OCI-LY1 (cell line): ENCODE results near the gene RCVRN.

Experiments
- H2AFZ ChIP-seq: fragments of 200-600 bp; sonication (generic), shearing (Covaris generic); 2 replicates; pipeline ENCODE4 v1.6.0; 2014; ENCODE audit warnings: antibody characterized with exemption, mild to moderate bottlenecking, low read length
- H3F3A ChIP-seq: fragments of 200-600 bp; sonication (generic), shearing (Covaris generic); 2 replicates; pipeline ENCODE4 v1.6.0; 2014; ENCODE audit warnings: mild to moderate bottlenecking, antibody characterized with exemption, low read length, moderate library complexity; ENCODE audit not compliant: insufficient read depth
- H3K27ac ChIP-seq: fragments of 200-600 bp; sonication (generic); 2 replicates; pipeline ENCODE4 v1.5.1; 2014; ENCODE audit warnings: low read length, mixed run types, mild to moderate bottlenecking, low read depth; ENCODE audit not compliant: poor library complexity, severe bottlenecking
- H3K27me3 ChIP-seq: fragments of 200-600 bp; sonication (generic); 2 replicates; pipeline ENCODE4 v1.6.0; 2014; ENCODE audit warnings: antibody characterized with exemption, mild to moderate bottlenecking, low read length, moderate library complexity; ENCODE audit not compliant: insufficient read depth
- H3K36me3 ChIP-seq: fragments of 200-600 bp; sonication (generic); 2 replicates; pipeline ENCODE4 v1.6.1; 2014; ENCODE audit warnings: mild to moderate bottlenecking, antibody characterized with exemption, low read length, moderate library complexity, mixed read lengths; ENCODE audit not compliant: insufficient read depth
- H3K4me1 ChIP-seq: fragments of 200-600 bp; sonication (generic); 2 replicates; pipeline ENCODE4 v1.5.1; 2014; ENCODE audit warnings: mild to moderate bottlenecking, low read length, moderate library complexity; ENCODE audit not compliant: insufficient read depth, severe bottlenecking
- H3K4me2 ChIP-seq: fragments of 200-600 bp; sonication (generic), shearing (Covaris generic); 2 replicates; pipeline ENCODE4 v1.6.1; 2014; ENCODE audit warnings: low read length
- H3K4me3 ChIP-seq: fragments of 200-600 bp; sonication (generic); 2 replicates; pipeline ENCODE4 v1.5.1; 2014; ENCODE audit warnings: low read length, low read depth, mild to moderate bottlenecking, mixed read lengths; ENCODE audit not compliant: poor library complexity, severe bottlenecking
- H3K79me2 ChIP-seq: fragments of 200-600 bp; shearing (Covaris generic); 2 replicates; pipeline ENCODE4 v1.6.1; 2016; ENCODE audit warnings: mixed run types, low read length, mixed read lengths; ENCODE audit not compliant: insufficient read depth
- H3K9ac ChIP-seq: fragments of 200-600 bp; sonication (generic), shearing (Covaris generic); 2 replicates; pipeline ENCODE4 v1.6.1; 2014; ENCODE audit warnings: mild to moderate bottlenecking, low read length, mixed read lengths
- H3K9me2 ChIP-seq: fragments of 200-600 bp; sonication (generic), shearing (Covaris generic); 2 replicates; pipeline ENCODE4 v1.6.1; 2014; ENCODE audit warnings: low read depth, mild to moderate bottlenecking, low read length, mixed read lengths
- H3K9me3 ChIP-seq: fragments of 200-600 bp; shearing (Covaris generic); 2 replicates; pipeline ENCODE4 v1.6.1; 2014; ENCODE audit warnings: low read length, mixed read lengths
- H4K20me1 ChIP-seq: fragments of 200-600 bp; sonication (generic), shearing (Covaris generic); 2 replicates; pipeline ENCODE4 v1.6.0; 2016; ENCODE audit warnings: mild to moderate bottlenecking, low read length; ENCODE audit not compliant: insufficient read depth
- CTCF ChIP-seq: fragments of 200-600 bp; sonication (generic), shearing (Covaris generic); IDR thresholded peaks from 2 replicates; pipeline ENCODE4 v1.5.1; 2017; ENCODE audit warnings: mild to moderate bottlenecking, antibody characterized with exemption, low read length, moderate library complexity, mixed read lengths
- EZH2 ChIP-seq: fragments of 200-600 bp; sonication (generic), shearing (Covaris generic); IDR thresholded peaks from 2 replicates; pipeline ENCODE4 v1.8.0; 2017; ENCODE audit warnings: borderline replicate concordance, mixed run types, mild to moderate bottlenecking, antibody characterized with exemption, low read length, moderate library complexity, mixed read lengths

RCVRN gene

GRCh38 chr17:9897372-9897968 is 7.6 kb downstream of the RCVRN start:
- no peaks in the 10 kb centered on the region for H3K9me3 ChIP-seq
- H3K4me1 ChIP-seq: no peaks in the 10 kb centered on the region
- no peaks in the 10 kb centered on the region for H4K20me1 ChIP-seq
- no peak overlapping the region for H3K27ac ChIP-seq
- H3K27me3 ChIP-seq: no peaks in the 10 kb centered on the region; the same call in 1 of the 2 replicates
- H3K9ac ChIP-seq: no peak overlapping the region
- no peak overlapping the region for H3K4me3 ChIP-seq
- no peak for TF ChIP-seq CTCF
- no peak for TF ChIP-seq EZH2
- no peaks in the 10 kb centered on the region for H3K36me3 ChIP-seq
- H3K9me2 ChIP-seq: no peaks in the 10 kb centered on the region
- no peaks in the 10 kb centered on the region for H3F3A ChIP-seq
- no peak overlapping the region for H3K4me2 ChIP-seq
- no peaks in the 10 kb centered on the region for H3K79me2 ChIP-seq
- no peak overlapping the region for H2AFZ ChIP-seq

GRCh38 chr17:9895923-9896322 is 9.1 kb downstream of the RCVRN start:
- Histone ChIP-seq H3K9ac (no peak overlapping the region), H3K4me2 (no peak overlapping the region), H2AFZ (no peak overlapping the region), H4K20me1 (no peaks in the 10 kb centered on the region), H3K4me1 (no peaks in the 10 kb centered on the region), H3K9me2 (no peaks in the 10 kb centered on the region), H3K79me2 (no peaks in the 10 kb centered on the region), H3K4me3 (no peak overlapping the region), H3K36me3 (no peaks in the 10 kb centered on the region), H3K9me3 (no peaks in the 10 kb centered on the region), H3K27ac (no peak overlapping the region), H3F3A (no peaks in the 10 kb centered on the region), H3K27me3 (no peaks in the 10 kb centered on the region; the same call in 1 of the 2 replicates)
- no peak for TF ChIP-seq EZH2
- no peak for TF ChIP-seq CTCF

GRCh38 chr17:9894231-9894630 is 10.8 kb downstream of the RCVRN start:
- H4K20me1 ChIP-seq: no peaks in the 10 kb centered on the region
- no peak overlapping the region for H3K9ac ChIP-seq
- no peak for TF ChIP-seq EZH2
- no peaks in the 10 kb centered on the region for H3K79me2 ChIP-seq
- no peak overlapping the region for H3K27ac ChIP-seq
- H3K9me3 ChIP-seq: no peaks in the 10 kb centered on the region
- H3K9me2 ChIP-seq: no peaks in the 10 kb centered on the region
- no peaks in the 10 kb centered on the region for H3K36me3 ChIP-seq
- no peaks in the 10 kb centered on the region for H3K4me1 ChIP-seq
- H3K27me3 ChIP-seq: no peaks in the 10 kb centered on the region; the same call in 1 of the 2 replicates
- no peak overlapping the region for H2AFZ ChIP-seq
- no peak overlapping the region for H3K4me2 ChIP-seq
- H3K4me3 ChIP-seq: no peak overlapping the region
- no peaks in the 10 kb centered on the region for H3F3A ChIP-seq
